ENCODE results near the gene AVPR1B.

Gene AVPR1B

DNA sequence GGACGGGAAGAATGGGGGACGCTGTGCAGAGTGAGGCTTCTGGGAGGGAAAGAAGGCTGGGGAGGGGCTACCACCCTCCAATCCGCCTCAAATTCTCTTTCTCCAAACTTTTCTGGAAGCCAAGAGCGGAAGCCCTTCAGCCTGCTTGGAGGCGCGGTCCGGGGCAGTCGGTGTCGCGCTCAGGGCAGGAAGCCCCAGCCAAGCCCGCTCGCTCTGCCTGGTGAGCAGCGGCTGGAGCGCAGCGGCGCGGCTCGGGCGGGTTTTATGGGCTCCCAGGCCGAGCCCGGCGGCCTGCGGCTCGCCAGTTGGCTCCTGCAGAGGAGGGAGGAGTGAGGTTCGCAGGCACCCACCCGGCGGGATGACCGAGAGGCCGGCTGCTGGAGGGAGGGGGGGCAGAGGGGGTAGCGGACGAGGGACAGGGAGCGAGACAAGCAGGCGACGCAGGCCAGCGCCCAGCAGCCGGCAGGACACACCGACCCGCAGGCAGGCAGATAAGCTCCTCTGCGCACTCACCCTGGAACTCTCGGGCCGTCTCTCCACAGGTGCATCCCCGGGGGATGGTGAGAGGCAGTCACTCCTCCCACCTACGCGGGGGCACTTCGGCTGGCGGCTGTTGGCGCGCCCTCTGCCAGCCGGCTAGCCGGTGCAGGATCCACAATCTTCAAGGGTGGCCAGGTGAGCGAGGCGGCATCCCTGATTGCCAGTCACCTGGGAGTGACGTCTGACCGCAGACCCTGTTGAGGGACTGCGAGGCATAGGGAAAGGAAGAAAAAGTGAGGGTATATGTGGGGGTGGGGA is at the start of gene AVPR1B:
TSS of gene AVPR1B (minus strand) at position 238 of the 798 bp plus-strand sequence. CDS start 498 bp downstream, outside the sequence.
- DNase-seq (ENCODE audit: low spot score): no peak

GRCh38 chr1:206145771-206146290 is 28.6 kb upstream of the AVPR1B start:
- no peak for DNase-seq (ENCODE audit: low spot score)

DNA sequence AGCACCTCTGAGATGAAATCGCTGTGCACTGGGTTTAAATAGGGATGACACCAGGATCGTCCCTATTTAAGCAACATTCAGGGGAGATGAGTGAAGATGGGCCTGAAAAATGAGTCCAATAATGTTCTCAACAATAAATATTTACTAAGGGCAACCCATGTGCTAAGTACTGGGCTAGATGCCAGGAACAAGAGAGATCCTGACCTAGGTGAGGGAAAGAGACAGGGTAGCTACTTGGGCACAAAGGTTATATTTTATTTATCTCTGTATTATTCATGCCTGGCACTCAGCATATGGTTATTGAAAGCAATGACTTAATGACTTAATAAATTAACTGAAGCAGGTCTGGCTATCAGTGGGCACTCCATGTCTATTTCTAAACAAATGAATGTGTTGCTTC is 27.4 kb upstream of the AVPR1B start:
- DNase-seq (ENCODE audit: low spot score): no peak

DNA sequence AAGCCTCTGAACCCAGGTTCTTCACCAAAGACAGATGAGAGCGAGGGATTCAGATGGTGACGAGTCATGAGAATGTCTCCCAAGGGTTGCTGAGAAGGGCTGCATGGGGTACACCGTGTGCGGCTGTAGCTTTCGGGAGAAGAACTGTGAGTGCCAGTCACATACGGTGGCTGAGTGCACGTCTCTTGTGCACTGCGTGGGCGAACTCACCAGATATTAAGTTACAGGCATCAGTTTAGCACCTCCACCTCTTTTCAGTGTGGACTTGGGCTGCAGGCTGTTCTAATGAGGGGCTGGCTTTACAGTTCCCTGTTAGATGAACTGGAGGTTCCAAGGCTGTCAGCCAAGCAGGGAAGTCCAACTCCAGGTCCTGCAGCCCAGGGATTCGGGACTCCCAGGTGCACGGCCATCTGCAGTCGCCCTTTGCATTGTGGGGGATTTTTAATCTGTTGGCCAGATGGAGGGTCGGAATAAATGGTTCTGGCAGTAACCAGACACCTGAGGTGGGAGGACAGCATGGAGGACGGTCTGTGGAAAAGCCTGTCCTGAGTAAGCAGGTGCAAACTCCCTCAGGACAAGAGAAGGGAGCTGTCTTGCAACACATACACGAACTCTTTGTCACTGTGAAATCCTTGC is 26.5 kb upstream of the AVPR1B start:
- no peak for DNase-seq (ENCODE audit: low spot score)

GRCh38 chr1:206142770-206143169 is 25.6 kb upstream of the AVPR1B start:
- DNase-seq (ENCODE audit: low spot score): no peak

- no peak for DNase-seq (ENCODE audit: low spot score)
Observed at GRCh38 chr1:206142011-206142410, 24.8 kb upstream of the AVPR1B start.

DNA sequence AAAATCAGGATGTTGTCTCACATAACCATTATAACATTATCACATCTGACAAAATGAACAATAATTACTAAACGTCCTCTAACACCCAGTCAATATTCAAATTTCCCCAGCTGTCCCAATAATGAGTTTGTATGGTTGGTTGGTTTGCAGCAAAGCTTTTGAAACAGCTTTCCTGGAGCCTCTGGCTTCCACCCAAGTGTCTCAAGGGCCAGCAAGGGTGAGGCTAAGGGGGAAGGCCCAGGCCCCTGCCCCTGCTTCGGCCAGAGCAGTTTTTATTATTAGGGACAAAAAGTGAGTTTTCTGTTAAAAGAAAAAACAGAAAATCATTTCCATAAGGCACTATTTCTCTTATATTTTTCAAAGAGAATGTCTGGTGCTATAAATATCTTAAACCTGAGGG is 19.1 kb upstream of the AVPR1B start:
- DNase-seq (ENCODE audit: low spot score): no peak

DNA sequence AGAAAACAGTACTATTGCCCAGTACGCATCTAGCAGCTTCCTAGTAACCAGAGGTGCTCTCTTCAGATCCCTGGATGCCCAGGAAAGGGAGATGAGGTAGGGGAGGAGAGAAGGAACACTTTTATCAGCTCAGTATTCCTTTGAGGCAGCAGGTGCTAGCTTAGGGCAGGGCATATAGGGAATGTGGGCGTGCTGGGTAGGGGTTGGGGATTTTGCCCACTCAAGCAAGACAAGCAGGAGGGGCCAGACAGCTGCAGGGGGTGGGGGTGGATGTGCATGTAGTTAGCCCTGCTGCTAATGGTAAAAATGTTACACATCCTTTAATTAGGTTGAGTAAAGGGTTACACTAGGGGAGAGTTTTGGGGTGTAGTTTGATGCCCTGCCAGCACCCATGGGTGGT is 18.1 kb upstream of the AVPR1B start:
- DNase-seq (ENCODE audit: low spot score): no peak

- DNase-seq (ENCODE audit: low spot score): no peak
Observed at GRCh38 chr1:206133751-206134415, 16.7 kb upstream of the AVPR1B start.

- no peak for DNase-seq (ENCODE audit: low spot score)
Observed at GRCh38 chr1:206131037-206131436, 13.8 kb upstream of the AVPR1B start.

DNA sequence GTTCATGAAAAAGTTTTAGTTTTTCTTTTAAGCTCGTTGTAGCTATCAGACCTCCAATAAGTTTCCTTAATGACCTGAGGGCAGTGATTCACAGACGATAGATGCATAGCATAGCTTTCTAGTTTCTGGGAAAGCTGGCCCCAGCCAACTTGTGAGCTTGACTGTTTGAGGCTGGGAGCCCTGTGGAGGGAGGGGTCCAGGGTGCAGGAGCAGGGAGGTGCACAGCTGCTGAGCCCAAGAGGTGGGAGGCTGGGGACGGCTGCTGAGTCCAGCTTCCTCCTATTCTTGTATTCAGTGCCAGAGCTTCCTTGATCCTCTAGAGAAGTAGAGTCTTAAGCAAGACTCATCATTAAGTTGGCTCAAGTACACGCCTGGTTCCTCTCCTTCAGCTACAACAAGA is 11.0 kb upstream of the AVPR1B start:
- DNase-seq (ENCODE audit: low spot score): no peak

DNA sequence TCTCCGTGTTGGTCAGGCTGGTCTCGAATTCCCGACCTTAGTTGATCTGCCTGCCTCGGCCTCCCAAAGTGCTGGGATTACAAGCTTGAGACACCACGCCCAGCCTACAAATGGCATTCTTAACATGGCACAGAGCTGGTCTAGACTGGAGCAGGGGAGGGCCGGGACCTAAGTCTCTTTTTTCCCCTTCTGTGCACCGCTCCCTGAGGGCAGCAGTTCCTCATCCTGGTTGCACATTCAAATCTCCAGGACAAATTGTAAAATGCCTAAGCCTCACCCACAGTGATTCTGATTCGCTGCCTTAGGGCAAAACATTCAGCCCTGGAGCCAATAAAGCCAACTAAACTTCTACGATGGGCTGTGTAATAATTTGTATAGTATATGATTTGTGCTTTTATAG is 10.1 kb upstream of the AVPR1B start:
- DNase-seq (ENCODE audit: low spot score): no peak

DNA sequence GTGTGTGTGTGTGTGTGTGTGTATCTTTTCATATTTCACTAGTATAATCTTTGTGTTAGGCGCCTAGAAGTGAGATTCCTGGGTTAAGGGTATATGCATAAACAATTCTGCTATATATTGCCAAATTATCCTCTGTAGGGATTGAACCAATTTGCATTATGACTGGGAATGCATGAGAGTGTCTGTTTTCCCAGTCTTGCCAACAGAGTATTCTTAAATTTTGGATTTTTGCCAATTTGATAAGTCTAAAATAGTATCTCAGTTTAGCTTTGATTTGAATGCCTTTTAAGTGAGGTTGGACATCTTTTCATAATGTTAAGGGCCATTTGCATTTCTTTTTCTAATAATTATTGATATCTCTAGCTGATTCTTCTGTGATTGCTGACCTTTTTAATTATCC is 8.2 kb upstream of the AVPR1B start:
- DNase-seq (ENCODE audit: low spot score): no peak

DNA sequence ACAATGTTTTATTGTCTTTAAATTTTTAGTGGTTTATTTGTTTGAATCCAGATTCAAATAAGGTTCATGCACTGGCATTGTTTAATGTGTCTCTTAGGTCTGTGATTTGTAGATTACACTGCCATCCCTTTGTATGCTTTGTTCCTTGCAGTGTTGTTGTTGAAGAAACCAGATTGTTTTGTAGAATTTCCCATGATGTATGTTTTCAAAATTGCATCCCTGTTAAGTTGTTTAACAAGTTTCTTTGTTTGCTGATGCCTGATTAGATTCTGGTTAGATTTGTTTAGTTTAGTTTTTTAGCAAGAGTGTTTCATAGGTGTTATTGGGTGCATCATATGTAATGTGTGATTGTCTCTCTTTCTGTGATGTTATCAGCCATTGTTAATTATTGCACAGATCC is 5.5 kb upstream of the AVPR1B start:
- DNase-seq (ENCODE audit: low spot score): no peak

GRCh38 chr1:206121269-206121668 is 4.1 kb upstream of the AVPR1B start:
- no peak for DNase-seq (ENCODE audit: low spot score)

GRCh38 chr1:206120406-206120805 is 3.2 kb upstream of the AVPR1B start:
- DNase-seq (ENCODE audit: low spot score): no peak

DNA sequence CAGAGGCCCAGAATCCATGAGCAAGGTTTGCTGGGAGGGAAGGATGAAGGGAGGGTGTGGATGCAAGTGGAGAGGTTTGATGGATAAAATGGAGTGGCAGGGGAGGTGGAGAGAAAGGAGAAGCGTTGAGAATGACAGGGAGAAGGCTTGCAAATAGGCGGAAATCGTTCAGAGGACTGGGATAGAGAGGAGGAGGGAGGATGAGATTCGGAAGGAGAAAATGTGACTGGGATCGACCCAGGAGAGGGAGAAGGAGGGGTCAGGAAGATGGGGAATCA is 376 bp downstream of the AVPR1B start:
- DNase-seq (ENCODE audit: low spot score): no peak

DNA sequence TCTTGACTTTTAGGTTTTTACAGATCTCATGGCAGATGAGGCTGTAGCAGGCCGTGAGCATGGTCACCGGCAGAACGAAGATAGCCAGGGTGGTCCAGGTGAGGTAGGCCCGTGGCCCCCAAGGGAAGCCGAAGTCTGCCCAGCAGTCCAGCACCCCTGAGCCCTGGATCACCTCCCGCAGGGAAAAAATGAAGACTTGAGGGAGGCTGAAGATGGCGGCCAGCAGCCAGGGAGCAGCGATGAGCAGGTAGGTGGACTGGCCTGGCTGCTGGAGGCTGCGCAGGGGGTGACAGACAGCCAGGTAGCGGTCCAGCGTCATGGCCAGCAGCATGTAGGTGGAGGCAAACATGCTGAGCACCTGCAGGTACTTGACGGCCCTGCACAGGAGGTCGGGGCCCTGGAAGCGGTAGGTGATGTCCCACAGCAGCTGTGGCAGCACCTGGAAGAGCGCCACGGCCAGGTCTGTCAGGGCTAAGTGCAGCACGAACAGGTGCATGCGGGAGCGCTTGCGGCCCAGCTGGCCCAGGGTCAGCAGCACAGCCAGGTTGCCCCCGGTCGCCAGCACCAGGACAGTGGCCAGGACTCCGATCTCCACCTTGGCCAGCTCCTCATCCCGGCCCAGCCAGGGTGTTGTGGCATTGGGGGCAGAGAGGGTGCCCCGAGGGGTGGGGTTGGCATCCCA is 856 bp downstream of the AVPR1B start:
- no peak for DNase-seq (ENCODE audit: low spot score)

DNA sequence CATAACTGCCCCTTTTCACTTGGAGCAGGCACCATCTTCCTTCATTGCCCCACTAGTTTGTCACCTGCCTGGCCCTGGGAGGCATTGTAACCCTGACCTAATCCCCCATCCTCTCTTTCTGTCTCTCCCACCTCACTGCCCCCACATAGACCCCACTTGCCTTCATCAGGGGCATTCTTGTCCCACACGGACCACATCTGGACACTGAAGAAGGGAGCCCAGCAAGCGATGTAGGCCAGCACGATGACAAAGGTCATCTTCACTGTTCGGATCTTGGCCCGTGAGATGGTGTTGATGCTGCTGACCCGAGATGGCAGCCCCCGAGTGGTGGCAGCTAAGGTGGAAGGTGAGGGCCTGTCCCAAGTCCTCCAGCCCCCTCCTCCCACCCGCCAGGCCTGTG is 1.4 kb downstream of the AVPR1B start:
- no peak for DNase-seq (ENCODE audit: low spot score)

GRCh38 chr1:206114692-206115640 is 2.2 kb downstream of the AVPR1B start:
- no peak for DNase-seq (ENCODE audit: low spot score)

DNA sequence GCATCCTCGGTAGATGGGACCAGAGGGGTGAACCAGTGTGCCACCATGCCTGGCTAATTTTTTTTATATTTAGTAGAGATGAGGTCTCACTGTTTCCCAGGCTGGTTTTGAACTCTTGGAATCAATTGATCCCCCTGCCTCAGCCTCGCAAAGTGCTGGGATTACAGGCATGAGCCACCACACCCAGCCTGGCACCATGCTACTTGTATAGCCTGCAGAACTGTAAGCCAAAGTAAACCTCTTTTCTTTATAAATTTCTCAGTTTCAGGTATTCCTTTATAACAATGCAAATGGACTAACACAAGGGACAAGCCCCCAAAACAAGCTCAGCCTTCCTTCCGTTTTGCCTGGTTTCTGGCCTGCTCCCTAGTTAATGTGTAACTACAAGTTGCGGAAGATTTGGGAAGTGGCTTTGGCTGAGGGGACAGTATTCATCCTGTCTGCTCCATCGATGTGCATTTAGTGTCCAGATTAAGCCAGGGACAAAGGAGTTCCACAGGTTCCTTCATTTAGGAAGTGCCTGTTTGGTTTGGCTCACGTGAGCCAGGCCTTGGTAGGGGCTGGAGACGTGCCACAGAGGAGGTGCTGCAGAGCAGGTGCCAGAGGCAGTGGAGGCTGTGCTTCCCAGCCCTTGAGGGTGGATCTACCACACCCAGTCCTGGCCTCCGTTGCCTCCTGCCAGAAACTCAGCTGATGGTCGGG is 4.4 kb downstream of the AVPR1B start:
- DNase-seq (ENCODE audit: low spot score): no peak
